ENCODE results near the gene GAPDH. TPM values are rescaled to one million over a fixed set of nuclear protein-coding genes. Genes with fewer than 3 reads are reported as not detected.

Gene GAPDH
- total RNA-seq, 1 donor from 2014 or later, result 3,866 TPM

DNA sequence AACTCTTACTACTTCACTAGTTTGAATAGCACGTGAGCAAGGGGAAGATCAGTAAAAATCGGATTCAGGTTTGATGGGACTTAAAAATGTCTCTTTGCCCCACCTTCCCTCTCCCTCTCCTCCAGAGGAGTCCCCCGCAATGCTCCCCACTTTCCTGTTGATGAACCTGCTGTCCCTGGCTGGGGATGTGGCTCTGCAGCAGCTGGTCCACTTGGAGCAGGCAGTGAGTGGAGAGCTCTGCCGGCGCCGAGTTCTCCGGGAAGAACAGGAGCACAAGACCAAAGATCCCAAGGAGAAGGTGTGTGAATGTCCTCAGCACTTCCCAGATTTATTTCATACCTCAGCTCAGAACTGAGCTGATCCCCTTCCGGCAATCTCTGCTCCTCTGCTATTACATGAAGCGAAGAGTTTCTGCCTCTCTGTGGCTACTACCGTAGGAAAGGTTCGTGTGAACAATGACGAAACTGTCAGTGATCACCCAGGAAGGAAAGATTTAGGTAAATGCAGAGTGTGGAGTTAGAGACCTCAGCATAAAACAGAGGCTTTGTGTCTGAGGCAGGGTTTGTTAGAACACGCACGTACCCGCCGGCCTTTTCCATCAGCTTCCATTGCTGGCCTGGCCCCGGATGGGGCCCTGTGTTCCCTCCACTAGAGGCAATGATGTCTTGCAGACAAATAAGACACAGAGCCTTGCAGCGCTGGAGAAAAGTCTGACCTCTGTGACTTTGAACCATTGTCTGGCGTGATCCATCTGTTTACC, 7.4 kb upstream of the GAPDH start:
- H2AFZ ChIP-seq (replicated peaks), result no peak overlapping the region
- H3K4me2 ChIP-seq, result no peak overlapping the region
- peaks cover 8% of the 10 kb centered on the region for H3K4me1 ChIP-seq
- DNase-seq (ENCODE audit: low spot score), result no peak
- H3K4me3 ChIP-seq, result no peak overlapping the region
- peaks cover 5% of the 10 kb centered on the region for H4K20me1 ChIP-seq (ENCODE audit: low read depth)
- H3K36me3 ChIP-seq, result peaks cover 18% of the 10 kb centered on the region
- H3K27ac Mint-ChIP-seq, result no peak overlapping the region
- no peak overlapping the region for H3K4me3 Mint-ChIP-seq
- peaks cover 62% of the 10 kb centered on the region for H3K36me3 Mint-ChIP-seq
- no peak overlapping the region for H3K27ac ChIP-seq
- no peaks in the 10 kb centered on the region for H3K27me3 ChIP-seq
- no peak overlapping the region for H3K9ac ChIP-seq
- peaks cover 24% of the 10 kb centered on the region for H3F3A ChIP-seq (ENCODE audit: low read depth)
- H3K79me2 ChIP-seq (ENCODE audit: low read depth), result peaks cover 9% of the 10 kb centered on the region
- no peaks in the 10 kb centered on the region for H3K9me3 ChIP-seq (ENCODE audit: low read depth)
- no peak for TF ChIP-seq EZH2 (IDR thresholded peaks at IDR 0.05)
- TF ChIP-seq EZH2phosphoT487 (IDR thresholded peaks at IDR 0.05), result no peak
- TF ChIP-seq, protein P1, sequence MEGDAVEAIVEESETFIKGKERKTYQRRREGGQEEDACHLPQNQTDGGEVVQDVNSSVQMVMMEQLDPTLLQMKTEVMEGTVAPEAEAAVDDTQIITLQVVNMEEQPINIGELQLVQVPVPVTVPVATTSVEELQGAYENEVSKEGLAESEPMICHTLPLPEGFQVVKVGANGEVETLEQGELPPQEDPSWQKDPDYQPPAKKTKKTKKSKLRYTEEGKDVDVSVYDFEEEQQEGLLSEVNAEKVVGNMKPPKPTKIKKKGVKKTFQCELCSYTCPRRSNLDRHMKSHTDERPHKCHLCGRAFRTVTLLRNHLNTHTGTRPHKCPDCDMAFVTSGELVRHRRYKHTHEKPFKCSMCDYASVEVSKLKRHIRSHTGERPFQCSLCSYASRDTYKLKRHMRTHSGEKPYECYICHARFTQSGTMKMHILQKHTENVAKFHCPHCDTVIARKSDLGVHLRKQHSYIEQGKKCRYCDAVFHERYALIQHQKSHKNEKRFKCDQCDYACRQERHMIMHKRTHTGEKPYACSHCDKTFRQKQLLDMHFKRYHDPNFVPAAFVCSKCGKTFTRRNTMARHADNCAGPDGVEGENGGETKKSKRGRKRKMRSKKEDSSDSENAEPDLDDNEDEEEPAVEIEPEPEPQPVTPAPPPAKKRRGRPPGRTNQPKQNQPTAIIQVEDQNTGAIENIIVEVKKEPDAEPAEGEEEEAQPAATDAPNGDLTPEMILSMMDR (IDR thresholded peaks at IDR 0.05), result no peak
- H3K4me1 Mint-ChIP-seq, result peaks cover 17% of the 10 kb centered on the region
- no peaks in the 10 kb centered on the region for H3K9me3 Mint-ChIP-seq
- peaks cover 2% of the 10 kb centered on the region for H3K27me3 Mint-ChIP-seq (ENCODE audit: insufficient read depth, low read depth)

DNA sequence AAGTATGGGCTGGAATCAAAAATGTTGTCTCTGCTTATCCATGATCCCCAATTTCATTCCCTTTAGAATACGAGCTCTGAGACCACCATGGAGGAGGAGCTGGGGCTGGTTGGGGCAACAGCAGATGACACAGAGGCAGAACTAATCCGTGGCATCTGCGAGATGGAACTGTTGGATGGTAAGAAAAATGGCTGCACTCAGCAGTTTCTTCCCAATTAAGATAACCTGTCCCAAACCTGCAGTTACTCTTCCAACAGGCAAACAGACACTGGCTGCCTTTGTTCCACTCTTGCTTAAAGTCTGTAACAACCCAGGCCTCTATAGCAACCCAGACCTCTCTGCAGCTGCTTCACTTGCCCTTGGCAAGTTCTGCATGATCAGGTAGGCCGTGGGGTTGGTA, 6.6 kb upstream of the GAPDH start:
- Histone ChIP-seq H3F3A (ENCODE audit: low read depth) (peaks cover 32% of the 10 kb centered on the region), H3K27ac (no peak overlapping the region)

DNA sequence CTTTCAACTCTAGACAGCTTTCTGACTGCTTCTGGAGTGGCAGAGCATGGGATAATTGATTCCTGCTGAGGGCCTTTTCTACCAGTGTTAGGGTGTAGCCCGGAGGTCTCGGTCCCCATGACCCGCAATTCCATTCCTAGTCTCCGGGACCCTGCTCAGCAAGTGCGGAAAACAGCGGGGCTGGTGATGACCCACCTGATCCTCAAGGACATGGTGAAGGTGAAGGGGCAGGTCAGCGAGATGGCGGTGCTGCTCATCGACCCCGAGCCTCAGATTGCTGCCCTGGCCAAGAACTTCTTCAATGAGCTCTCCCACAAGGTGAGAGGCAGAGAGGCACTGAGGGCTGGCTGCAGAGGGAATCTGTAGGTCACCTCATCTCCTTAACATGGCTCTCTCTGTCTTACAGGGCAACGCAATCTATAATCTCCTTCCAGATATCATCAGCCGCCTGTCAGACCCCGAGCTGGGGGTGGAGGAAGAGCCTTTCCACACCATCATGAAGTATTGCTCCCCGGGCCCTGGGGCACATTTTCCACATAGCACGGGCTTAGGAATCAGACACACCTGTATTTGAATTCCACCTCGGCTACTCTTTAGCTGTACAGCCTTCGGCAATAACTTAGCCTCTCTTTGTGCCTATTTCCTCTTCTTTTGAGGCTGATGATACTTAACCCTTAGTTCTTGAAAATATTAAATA, 5.6 kb upstream of the GAPDH start:
- peaks cover 22% of the 10 kb centered on the region for H3K4me1 ChIP-seq
- H3K27ac Mint-ChIP-seq, result no peak overlapping the region
- no peaks in the 10 kb centered on the region for H3K9me3 Mint-ChIP-seq
- H3K79me2 ChIP-seq (ENCODE audit: low read depth), result peaks cover 19% of the 10 kb centered on the region
- H3K36me3 Mint-ChIP-seq, result peaks cover 54% of the 10 kb centered on the region
- TF ChIP-seq EZH2phosphoT487 (IDR thresholded peaks at IDR 0.05) (no peak), EZH2 (IDR thresholded peaks at IDR 0.05) (no peak)
- TF ChIP-seq, protein P1 (IDR thresholded peaks at IDR 0.05), result no peak
- H2AFZ ChIP-seq (replicated peaks), result no peak overlapping the region
- H4K20me1 ChIP-seq (ENCODE audit: low read depth), result peaks cover 9% of the 10 kb centered on the region
- H3F3A ChIP-seq (ENCODE audit: low read depth), result peaks cover 41% of the 10 kb centered on the region
- H3K4me3 Mint-ChIP-seq, result no peak overlapping the region
- no peaks in the 10 kb centered on the region for H3K9me3 ChIP-seq (ENCODE audit: low read depth)
- peaks cover 4% of the 10 kb centered on the region for H3K27me3 Mint-ChIP-seq (ENCODE audit: insufficient read depth, low read depth)
- no peak overlapping the region for H3K4me2 ChIP-seq
- no peak overlapping the region for H3K9ac ChIP-seq
- H3K27ac ChIP-seq, result no peak overlapping the region
- no peak overlapping the region for H3K4me3 ChIP-seq
- no peaks in the 10 kb centered on the region for H3K27me3 ChIP-seq
- peaks cover 8% of the 10 kb centered on the region for H3K36me3 ChIP-seq
- H3K4me1 Mint-ChIP-seq, result peaks cover 30% of the 10 kb centered on the region
- no peak for DNase-seq (ENCODE audit: low spot score)

More for the DNA sequence above, 6.6 kb upstream of the GAPDH start:
- H3K4me3 Mint-ChIP-seq, result no peak overlapping the region
- Histone ChIP-seq H2AFZ (replicated peaks) (no peak overlapping the region), H3K4me1 (peaks cover 16% of the 10 kb centered on the region), H3K9me3 (ENCODE audit: low read depth) (no peaks in the 10 kb centered on the region), H3K4me3 (no peak overlapping the region), H3K9ac (no peak overlapping the region), H3K79me2 (ENCODE audit: low read depth) (peaks cover 11% of the 10 kb centered on the region), H3K36me3 (peaks cover 14% of the 10 kb centered on the region), H3K27me3 (no peaks in the 10 kb centered on the region), H4K20me1 (ENCODE audit: low read depth) (peaks cover 9% of the 10 kb centered on the region), H3K4me2 (no peak overlapping the region)
- no peaks in the 10 kb centered on the region for H3K9me3 Mint-ChIP-seq
- H3K36me3 Mint-ChIP-seq, result peaks cover 59% of the 10 kb centered on the region
- TF ChIP-seq, protein P1 (IDR thresholded peaks at IDR 0.05), result no peak
- TF ChIP-seq EZH2 (IDR thresholded peaks at IDR 0.05) (no peak), EZH2phosphoT487 (IDR thresholded peaks at IDR 0.05) (no peak)
- no peak for DNase-seq (ENCODE audit: low spot score)
- H3K4me1 Mint-ChIP-seq, result peaks cover 24% of the 10 kb centered on the region
- peaks cover 4% of the 10 kb centered on the region for H3K27me3 Mint-ChIP-seq (ENCODE audit: insufficient read depth, low read depth)
- no peak overlapping the region for H3K27ac Mint-ChIP-seq
